OCI-M1 (cell line): ENCODE data around the gene GZMB.
"Not testable (repeated sequence)": the region's sequence is repeated elsewhere in the genome, so short reads cannot be mapped to it uniquely, and the experiment has no call there.

Experiments used
- DNase-seq: peaks from one replicate; lab custom pipeline; 2025; lab: John Stamatoyannopoulos, UW

Gene GZMB

DNA sequence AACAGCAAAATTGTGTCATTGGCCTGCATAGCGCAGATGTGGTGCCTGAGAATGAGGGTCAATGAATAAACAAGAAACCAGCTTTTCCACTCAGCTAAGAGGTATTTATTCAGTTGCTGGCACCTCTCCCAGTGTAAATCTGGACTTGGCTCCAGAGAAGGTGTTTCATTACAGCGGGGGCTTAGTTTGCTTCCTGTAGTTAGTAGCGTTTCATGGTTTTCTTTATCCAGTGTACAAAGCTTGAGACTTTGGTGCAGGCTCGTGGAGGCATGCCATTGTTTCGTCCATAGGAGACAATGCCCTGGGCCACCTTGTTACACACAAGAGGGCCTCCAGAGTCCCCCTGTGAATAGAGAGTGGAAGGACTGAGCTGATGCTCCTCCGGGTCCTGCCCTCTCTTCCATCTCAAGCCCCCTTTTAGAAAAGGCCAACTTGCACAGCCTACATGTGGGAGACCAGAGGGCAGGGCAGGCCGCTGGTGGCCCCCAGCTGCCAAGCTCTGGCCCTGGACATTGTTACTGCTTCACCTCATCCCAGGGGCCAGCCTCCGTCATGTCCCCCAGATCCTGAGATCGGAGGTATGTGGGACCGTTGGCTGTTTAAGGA is 3.0 kb downstream of the GZMB start:
- no peak for DNase-seq

- DNase-seq, result no peak
Observed at GRCh38 chr14:24630087-24630871, 3.7 kb downstream of the GZMB start.

- no peak for DNase-seq
Observed at GRCh38 chr14:24629521-24629920, 4.5 kb downstream of the GZMB start.

- DNase-seq, result no peak
Observed at GRCh38 chr14:24613747-24614146, 20.2 kb downstream of the GZMB start.

GRCh38 chr14:24613241-24613640 is 20.7 kb downstream of the GZMB start:
- peak; percentile 1 for DNase-seq

- no peak for DNase-seq
Observed at GRCh38 chr14:24612196-24612595, 21.8 kb downstream of the GZMB start.

DNA sequence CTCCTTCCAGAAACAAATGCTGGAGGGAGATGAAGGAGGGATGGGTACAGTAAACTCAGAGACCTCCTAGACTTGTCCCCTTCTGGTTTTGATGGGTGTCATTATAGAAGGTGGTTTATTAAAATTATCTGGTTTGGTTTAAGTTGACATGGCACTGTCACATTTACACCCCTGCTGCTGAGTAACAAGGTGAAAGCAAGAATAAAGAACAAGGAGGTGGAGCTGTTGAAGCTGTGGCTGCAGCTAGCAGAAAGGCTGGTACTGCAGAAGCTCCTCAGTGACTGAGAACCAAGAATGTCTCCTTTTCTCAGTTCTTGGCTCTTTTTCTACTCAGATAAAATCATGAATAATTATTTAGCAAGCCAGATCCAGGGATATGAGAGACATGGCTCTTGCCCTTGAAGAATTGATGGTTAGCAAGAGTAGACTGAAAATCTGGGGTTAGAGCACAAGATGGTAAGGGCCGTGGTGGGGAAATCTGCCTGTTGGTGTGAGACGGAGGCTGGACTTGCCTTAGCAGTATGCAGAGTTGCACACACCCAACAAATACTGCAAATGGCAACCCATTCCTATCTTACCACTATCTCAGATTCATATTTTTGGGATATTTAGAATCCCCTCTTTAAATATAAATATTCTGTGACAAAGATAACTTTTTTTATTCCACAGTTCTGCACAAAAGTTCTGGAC is 24.2 kb downstream of the GZMB start, which contains the start of gene GZMH:
Gene GZMH, minus strand, starts transcription at position 31 of the 690 bp plus-strand sequence. CDS start 72 bp downstream, outside the sequence.
- DNase-seq, result no peak

- DNase-seq, result no peak
Observed at GRCh38 chr14:24607635-24608514, 26.1 kb downstream of the GZMB start.

DNA sequence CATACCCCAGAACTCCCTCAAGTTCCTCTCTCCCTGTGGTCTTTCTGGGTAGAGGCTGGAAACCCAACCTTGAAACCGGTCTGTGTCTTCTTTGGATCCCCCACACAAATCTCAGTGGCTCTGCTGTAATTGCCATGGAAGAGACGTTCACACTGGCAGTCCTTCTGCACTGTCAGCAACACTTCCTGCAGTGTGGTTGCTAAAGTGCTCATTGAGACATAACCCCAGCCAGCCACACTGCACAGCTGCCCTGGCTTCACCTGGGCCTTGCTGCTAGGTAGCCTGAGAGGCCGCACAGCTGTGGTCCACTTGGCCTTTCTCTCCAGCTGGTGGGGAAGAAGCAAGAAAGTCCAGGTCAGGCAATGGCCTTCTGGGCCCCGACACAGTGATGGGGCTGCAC is 26.9 kb downstream of the GZMB start:
- DNase-seq, result no peak

GRCh38 chr14:24606297-24606696 is 27.7 kb downstream of the GZMB start:
- DNase-seq, result no peak

GRCh38 chr14:24605435-24606190 is 28.4 kb downstream of the GZMB start:
- peak; percentile 54 for DNase-seq

DNA sequence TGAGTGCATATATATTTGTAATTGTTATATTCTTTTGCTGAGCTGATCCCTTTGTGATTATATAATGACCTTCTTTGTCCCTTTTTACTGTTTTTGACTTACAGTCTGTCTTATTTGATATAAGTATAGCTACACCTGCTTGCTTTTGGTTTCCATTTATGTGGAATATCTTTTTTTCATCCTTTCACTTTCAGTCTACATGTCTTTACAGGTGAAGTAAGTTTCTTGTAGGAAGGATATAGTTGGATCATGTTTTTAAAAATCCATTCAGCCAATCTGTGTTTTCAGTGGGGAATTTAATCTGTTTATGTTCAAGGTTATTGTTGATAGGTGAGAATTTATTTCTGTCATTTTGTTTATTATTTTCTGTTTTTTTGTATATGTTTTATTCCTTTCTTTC is 36.6 kb downstream of the GZMB start:
- DNase-seq, result no peak

GRCh38 chr14:24595073-24595808 is 38.7 kb downstream of the GZMB start:
- no peak for DNase-seq

DNA sequence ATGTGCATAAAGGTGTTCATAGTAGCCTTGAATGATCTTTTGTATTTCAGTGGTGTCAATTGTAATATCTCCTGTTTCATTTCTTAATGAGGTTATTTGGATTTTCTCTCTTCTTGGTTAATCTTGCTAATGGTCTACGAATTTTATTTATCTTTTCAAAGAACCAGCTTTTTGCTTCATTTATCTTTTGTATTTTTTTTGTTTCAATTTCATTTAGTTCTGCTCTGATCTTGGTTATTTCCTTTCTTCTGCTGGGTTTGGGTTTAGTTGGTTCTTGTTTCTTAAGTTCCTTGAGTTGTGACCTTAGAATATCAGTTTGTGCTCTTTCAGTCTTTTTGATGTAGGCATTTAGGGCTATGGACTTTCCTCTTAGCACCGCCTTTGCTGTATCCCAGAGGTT is 43.0 kb downstream of the GZMB start:
- not testable (repeated sequence) for DNase-seq

DNA sequence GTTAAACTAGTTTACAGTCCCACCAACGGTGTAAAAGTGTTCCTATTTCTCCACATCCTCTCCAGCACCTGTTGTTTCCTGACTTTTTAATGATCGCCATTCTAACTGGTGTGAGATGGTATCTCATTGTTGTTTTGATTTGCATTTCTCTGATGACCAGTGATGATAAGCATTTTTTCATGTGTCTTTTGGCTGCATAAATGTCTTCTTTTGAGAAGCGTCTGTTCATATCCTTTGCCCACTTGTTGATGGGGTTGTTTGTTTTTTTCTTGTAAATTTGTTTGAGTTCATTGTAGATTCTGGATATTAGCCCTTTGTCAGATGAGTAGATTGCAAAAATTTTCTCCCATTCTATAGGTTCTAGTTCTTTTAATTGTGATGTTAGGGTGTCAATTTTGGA is 49.6 kb downstream of the GZMB start:
- DNase-seq, result not testable (repeated sequence)
